Loucy (cell line): ENCODE results near the gene KRTAP12-4.

Experiments used
- CTCF ChIP-seq: fragments of 200-600 bp; sonication (generic); conservative IDR thresholded peaks from 2 replicates; pipeline ENCODE4 v1.5.1; 2014; ENCODE audit warnings: mild to moderate bottlenecking, antibody characterized with exemption, low read length
- EZH2phosphoT487 ChIP-seq: fragments of 200-600 bp; IDR thresholded peaks from 2 replicates; pipeline ENCODE4 v1.6.1; 2018; ENCODE audit warnings: antibody characterized with exemption, mild to moderate bottlenecking, moderate library complexity, borderline replicate concordance

GRCh38 chr21:44700101-44701022 is 45.9 kb upstream of the KRTAP12-4 start:
- TF ChIP-seq CTCF (no peak), EZH2phosphoT487 (no peak)
